Hematopoietic multipotent progenitor cell treated with erythropoietin and hydrocortisone succinate and interleukin-3 and kit ligand, for 8 days (in vitro differentiated cells): ENCODE results near the gene CBR1.
"Not testable (repeated sequence)": the region's sequence is repeated elsewhere in the genome, so short reads cannot be mapped to it uniquely, and the experiment has no call there.

Experiments used
- DNase-seq: peaks from one replicate; pipeline ENCODE4 v3.0.0-alpha.2; 2015

The CBR1 gene

DNA sequence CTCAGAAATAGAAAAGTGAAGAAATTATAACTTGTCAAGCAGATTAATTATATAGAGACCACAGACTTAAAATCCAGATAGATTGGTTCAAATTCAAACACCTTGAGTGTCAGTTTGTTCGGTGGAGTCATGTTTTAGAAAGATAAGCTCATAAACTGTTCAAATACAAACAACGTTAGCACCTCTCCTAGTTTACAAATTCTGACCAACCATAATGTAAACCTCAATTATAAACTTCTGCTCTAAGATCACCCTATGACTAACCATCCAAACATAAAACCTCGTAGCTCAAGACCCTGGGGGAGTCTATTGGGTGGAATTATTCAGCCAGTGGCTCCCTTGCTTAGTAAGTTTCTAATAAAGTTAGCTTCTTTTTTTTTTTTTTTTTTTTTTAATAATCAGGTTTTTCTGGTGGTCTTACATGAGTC, 12.4 kb downstream of the CBR1 start:
- peak; percentile 25 for DNase-seq

DNA sequence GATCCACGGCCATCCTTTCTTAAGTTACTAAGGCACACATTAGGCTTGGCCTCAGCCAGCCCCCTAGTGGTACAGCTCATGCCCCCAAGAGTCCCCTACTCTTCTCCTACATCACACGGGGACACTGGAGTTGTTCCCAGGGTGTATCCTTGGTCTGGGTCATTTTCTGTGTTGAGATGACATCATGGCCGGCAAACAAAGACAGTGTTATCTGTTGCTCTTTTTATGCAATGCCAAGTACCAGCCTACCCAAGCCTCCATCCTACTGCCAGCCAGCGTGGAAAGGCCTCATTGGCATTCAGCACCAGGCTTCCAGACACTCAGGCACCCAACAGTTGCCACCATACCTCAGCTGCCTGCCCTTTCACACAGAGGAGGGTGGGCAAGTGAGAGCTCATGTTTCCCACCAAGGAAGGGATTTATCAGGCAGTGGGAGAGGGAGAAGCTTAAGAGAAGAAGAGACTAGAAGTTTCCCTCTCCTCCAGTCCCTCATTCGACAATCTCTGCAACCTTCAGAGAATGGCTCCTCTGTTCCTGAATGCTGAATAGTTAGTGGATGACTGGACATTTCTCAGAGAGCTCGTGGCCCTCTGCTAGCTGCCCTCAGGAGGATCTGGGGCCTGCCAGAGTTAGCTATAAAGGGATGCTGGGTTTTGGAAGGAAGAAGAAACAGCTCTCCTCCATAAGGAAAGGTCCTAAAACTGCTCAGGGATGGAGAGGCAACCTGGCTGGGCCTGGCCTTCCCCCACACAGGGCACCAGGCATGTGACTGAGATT, 17.7 kb downstream of the CBR1 start:
- DNase-seq = no peak

DNA sequence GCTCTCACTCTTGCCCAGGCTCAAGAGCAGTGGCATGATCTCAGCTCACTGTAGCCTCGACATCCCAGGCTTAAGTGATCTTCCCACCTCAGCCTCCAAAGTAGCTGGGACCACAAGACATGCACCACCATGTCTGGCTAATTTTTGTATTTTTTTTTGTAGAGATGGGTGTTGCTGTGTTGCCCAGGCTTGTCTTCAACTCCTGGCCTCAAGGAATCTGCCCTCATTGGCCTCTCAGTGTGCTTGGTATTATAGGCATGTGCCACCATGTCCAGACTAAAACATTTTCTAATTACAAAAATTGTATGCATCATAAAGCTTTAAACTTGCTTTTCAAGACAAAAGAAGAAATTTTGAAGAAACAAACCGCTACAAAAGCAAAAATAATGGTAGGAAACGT, 20.1 kb downstream of the CBR1 start:
- DNase-seq = no peak

DNA sequence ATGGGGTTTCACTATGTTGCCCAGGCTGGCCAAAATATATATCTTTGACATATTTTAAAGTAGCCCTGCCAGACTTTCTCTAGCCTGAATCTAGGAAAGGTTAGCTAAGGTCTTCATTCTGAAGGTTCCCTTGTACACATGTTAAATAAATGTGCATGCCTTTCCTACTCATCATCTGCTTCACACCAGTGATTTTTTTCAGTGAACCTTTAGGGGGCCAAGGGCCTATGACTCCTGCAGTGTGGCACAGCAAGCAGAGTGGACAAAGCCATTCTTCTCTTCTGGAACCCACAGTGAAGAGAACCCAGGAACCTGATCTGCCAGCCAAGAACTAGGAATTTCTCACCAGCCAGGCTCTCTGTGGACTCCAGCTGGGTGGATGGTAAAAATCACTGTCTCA, 22.9 kb downstream of the CBR1 start:
- no peak for DNase-seq

DNA sequence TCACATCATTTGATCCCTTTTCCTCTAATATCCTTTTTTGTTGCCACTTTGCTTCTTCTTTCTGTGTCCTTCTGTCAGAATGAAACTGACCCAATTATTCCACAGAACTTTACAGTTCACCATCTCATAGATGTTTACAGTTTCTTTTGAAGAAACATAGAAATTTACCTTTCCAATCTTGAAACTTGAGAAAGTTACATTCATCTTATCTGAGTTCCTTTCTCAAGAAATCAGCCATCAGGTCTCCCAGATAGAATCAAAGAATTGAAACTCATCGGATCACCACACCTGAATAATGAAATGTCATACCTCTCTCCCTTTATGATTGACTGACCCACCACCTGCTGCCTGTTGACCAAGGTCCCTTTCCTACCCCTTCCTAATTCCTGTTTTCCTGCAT, 23.7 kb downstream of the CBR1 start:
- no peak for DNase-seq

DNA sequence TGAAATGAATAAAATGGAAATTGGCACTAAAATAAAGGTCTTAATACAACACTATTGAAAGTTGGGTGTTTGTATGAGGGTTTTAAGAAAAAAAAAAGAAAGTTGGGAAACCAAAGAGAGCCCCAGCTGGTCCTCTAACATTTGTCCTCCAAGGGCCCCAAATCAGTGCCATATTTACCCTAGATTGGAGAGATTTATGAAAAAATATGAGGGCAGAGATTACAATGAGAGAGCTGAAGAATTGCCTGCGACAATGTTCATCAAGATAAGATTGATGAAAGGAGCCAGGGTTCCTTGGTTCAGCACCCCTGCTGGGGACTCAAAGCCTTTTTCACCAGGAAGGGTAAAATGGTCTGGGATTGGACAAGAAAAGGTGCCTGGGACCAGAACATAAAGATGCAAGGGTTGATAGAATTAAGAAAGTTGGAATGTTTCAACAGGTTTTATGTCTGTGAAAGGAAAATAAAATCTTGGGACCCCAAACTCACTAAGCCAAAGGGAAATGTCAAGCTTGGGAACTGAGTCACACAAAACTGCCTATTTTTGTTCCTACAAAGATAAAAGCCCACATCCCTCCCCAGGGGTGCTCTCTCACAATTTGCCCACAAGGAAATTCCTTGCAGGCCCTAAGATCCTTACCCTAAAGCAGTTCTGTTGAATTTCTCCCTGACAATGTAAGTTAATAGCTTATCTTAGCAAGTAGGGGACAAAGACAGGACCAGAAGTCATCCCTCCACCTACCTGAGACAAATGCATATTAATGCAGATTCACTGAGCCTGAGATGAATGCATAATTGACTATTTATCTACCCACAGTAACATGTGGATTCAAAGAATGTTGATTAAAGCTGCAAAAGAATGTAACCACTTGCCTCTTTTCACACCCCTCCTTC, 26.8 kb downstream of the CBR1 start:
- no peak for DNase-seq

DNA sequence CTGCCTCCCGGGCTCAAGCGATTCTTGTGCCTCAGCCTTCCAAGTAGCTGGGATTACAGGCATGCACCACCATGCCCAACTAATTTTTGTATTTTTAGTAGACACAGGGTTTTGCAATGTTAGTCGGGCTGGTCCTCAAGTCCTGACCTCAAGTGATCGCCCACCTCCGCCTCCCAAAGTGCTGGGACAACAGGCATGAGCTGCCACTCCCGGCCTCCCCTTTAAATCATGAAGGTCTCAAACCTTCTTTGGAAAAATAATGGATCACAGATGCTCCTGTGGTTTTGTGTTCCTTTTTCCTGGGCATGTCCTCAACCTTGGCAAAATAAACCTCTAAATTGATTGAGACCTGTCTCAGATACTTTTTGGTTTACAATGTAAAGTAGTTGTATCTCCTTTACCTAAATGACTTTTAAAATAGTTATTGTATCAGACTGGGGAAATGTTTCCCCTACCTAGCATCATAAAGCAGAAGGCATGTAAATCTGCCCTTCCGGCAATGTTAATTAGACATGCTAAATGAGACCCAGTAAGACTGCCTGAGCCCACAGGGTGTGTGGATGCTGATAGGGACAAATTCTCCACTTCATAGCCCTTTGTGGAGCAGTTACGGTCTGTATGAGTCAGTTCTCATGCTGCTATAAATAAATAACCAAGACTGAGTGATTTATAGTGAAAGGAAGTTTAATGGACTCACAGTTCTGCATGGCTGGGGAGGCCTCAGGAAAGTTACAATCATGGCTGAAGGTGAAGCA, 27.8 kb downstream of the CBR1 start:
- no peak for DNase-seq

DNA sequence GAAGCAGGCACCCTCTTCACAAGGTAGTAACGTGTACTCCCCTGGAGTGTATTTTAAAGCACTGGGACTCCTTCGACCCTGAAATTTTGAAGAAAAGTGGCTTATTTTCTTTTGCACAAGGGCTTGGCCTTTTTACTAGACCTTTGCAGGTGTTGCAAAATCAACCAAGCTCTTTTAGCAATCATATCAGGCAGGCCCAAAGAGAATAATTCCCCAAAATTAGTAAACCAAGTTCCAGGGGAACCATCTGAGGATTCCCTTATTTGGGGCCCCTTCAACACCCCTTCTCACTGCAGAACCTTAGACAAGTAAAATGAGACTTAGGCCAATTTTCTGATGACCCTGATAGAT, 28.3 kb downstream of the CBR1 start:
- no peak for DNase-seq

DNA sequence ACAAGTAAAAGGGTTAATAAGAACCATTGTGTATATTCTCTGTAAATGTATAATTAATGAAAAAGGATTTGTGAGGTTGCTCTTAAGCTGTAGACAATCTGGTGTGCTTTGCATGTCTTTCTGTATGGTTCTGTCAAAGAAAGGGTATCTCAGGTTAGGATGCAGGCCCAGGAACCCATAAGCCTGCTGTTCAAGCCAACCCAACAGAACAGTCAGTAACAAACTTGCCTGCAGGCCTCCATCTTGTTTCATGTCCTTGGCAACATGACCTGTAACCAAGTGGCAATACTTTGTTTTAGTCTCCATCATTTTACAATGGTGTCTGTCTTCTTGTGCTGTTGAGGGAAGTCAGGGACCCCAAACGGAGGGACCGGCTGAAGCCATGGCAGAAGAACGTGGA, 29.2 kb downstream of the CBR1 start:
- DNase-seq = no peak

DNA sequence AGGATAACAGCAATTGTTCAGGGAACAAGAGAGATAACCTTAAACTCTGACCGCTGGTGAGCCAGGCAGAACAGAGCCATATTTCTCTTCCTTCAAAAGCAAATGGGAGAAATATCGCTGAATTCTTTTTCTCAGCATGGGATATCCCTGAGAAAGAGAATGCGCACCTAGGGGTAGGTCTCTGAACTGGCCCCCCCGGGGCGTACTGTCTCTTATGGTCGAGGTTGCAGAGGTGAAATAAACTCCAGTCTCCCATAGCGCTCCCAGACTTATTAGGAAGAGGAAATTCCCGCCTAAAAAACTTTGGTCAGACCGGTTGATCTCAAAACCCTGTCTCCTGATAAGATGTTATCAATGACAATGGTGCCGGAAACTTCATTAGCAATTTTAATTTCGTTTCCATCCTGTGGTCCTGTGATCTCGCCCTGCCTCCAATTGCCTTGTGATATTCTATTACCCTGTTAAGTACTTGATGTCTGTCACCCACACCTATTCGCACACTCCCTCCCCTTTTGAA, 29.9 kb downstream of the CBR1 start:
- not testable (repeated sequence) for DNase-seq

DNA sequence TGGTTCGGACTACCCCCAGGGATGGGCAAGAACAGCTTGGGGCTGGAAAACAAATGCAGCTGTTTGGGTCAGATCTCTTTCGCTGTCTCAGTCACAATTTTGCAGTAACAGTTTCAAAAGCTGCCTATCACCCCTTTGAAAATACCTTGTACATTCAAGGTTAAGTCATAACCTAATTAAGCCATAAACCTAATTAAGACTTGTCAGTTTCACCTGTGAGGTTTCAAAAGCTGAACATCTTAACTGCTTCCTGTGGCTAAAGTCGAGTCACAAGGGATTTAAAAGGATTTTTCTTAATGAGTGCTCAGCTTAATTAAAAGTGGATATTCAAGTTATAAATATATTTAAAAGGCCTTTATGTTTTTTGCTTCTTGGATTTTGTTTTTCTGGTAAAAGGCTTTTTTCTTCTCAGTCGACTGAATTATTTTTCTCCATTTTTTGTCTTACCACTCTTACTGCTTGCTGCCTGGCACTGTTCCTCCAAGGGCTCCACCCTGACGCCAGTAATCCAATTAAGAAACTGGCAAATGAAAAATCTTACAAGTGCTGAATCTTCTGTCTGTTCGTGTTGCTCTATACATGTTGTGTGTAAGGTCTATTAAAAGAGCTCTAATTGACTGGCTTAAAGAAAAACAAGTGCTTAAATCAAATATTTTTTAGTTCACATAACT, 31.3 kb downstream of the CBR1 start:
- DNase-seq = no peak

DNA sequence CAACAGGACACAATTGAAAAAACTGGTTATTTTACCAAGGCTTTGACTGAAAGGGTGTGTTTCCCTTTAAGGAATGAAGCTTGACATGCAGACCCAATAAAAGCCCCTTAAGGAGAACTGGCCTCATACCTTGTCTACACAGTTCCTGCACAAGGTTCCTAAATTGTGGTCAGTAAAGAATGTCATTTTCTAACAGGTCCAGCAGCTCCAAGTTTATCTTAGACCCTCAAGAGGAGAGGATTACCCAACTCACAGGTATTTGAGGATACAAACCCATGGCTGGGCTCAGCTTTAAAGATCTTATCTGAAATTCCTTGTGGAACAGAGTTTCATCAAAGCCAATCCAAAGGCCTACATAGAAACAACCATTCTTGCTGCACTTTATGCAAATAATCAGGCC, 33.6 kb downstream of the CBR1 start:
- no peak for DNase-seq

DNA sequence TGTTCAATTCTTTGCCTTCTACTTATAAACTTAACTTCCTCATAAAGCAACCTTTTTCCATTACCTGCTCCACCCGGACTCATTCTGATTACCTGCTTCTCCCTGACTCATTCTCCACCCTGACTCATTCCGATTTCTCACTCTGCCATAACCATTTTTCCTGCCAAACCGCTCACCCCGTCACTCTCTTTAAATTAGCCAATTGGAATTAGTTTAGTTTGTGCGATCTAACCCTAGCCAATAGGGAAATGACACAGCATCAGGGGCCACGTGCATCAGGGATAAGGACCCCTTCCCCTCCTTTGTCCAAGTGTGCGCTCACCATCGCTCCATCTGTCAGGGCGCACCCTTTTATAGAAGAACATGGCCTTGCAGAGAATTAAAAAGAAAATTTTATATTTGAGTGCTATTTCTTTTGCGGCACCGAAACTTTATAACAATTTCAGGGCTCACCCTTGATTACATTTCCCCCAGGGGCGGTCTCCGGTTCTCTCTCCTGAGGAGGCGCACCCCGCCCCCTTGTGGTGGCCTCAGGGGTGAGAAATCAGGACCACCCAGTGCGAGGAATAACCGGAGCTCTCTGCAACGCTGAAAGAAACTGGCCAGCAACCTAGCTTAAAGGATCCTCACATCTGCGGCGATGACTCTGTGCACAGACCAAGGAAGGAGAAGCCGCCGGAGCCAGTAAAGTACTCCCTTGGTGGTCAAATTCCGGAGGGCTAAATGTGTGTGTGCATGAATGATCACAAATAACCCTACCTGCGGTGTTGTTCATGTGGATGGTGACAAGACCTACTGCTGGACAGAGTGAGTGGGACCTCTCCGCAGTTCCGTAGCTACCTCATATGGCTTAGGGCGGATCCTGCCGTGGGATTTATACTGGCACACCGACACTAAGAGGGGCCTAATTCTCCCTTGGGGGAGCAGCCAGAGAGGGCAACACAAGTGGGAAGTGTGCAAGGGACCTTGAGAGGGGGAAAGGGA, 34.8 kb downstream of the CBR1 start:
- DNase-seq = peak; percentile 46

DNA sequence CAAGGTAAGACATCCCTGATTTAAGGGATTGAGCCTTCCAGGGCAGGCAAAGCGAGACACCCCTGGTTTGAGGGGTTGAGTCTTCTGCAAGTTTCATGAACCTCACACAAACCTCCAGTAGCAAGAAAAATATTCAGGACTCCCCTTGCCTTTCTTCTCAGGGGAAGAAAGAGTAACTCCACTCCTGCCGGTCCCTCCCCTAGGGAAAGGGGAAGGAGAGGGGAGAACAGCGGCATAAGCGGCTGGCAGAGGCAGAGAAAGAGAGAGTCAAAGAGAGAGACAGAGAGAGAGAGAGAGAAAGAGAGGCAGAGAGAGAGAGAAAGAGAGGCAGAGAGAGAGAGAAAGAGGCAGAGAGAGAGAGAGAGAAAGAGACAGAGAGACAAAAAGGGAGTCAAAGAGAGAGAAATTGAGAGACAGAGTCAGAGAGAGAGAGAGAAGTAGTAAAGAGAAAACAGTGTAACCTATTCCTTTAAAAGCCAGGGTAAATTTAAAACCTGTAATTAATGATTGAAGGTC, 35.6 kb downstream of the CBR1 start:
- no peak for DNase-seq

DNA sequence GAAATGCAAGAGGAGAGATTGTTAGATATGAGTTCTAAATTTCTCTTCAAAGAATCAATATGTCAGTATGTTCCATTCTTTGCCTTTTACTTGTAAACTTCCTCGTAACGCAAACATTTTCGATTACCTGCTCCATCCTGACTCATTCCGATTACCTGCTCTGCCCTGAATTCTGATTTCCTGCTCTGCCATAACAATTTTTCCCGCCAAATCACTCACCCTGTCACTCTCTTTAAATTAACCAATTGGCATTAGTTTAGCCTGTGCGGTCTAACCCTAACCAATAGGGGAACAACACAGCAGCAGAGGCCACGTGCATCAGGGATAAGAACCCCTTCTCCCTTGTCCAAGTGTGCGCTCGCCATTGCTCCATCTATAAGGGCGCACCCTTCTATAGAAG, 40.0 kb downstream of the CBR1 start:
- DNase-seq = no peak

DNA sequence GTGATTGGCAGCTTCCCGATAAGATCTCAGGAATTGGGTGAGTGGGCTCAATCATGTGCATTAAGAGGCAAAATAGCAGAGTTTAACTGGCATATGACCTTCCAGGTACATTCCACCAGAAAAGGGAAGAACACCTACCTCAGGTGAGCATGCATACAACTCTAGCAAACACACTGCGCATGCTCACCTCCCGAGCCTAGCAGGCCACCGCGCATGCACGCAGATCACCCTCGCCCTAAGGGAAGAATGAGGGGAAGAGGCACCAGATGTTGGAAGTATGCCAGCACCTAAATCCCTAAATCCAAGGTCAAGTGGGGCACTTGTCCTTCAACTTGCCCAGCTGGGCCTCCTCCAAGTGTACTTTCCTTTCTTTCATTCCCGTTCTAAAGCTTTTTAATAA, 41.4 kb downstream of the CBR1 start:
- DNase-seq = no peak

DNA sequence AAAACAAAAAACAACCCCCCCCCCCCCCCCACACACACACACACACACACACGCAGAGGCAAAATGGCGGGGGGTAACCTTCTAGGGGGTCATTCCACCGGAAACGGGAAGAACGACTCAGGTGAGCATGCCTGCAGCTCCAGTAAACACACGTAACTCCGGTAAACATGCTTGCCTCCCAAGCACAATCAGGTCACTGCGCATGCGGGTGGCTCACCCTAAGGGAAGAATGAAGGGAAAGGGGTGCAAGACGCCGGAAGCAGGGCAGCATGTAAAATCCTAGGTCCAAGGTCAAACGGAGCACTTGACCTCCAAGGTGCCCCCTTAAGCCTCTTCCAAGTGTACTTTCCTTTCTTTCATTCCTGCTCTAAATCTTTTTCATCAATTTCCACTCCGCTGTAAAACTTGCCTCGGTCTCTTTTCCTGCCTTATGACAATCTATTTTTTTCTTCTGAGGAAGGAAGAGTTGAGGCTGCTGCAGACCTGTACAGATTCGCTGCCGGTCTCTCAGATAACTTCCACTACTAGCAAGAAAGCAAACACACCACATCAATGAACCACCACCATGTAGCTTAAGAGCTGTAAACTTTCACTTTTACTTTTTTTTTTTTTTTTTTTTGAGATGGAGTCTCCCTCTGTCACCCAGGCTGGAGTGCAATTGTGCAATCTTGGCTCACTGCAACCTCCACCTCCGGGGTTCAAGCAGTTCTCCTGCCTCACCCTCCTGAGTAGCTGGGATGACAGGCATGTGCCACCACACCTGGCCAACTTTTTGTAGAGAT, 44.0 kb downstream of the CBR1 start:
- DNase-seq = no peak

DNA sequence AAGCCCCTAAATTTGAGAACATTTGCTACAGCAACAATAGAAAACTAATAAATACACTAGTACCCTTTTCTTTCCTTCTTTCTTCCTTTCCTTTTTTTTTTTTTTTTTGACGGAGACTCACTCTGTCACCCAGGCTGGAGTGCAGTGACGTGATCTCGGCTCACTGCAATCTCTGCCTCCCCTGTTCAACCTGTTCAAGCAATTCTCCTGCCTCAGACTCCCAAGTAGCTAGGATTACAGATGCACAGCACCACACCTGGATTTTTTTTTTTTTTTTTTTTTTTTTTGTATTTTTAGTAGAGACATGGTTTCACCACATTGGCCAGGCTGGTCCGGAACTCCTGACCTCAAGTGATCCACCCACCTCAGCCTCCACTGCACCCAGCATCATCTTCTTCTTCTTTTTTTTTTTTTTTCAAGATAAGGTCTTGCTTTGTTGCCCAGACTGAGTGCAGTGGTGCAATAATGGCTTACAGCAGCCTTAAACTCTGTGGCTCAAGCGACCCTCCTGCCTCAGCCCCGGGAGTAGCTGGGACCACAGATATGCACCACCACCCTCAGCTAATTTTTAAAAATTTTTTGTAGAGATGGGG, 45.4 kb downstream of the CBR1 start:
- DNase-seq = no peak

DNA sequence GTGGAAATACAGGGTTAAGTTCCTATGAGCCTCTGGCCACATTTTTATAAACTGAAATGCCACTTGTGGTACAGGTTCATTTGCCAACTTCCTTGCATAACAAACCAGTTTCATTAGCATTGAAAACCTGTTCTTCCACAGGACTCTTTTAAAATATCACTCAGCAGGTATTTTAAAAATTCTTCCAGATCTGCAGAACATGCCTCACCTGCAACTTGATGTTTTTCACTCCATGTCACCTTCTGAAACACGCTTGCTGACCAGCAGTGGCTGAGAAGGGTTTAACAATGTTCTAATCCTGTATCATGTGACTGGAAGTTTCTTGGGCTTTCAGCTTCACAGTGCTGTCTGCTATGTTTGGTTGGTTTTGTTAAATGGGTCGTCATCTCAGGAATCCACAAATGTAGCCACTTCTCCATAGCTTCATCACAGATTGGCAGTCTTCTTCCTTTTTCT, 47.5 kb downstream of the CBR1 start:
- DNase-seq = no peak
